Measurements from ENCODE around the gene SLC6A15. TPM values are rescaled to one million over a fixed set of nuclear protein-coding genes. Genes with fewer than 3 reads are reported as not detected.

SLC6A15 gene
- total RNA-seq, 1 donor from 2014 or later = not detected

- no peak for TF ChIP-seq CTCF (IDR thresholded peaks at IDR 0.05)
- Mint-ChIP-seq H3K9me3 (no peaks in the 10 kb centered on the region), H3K4me1 (no peaks in the 10 kb centered on the region), H3K36me3 (ENCODE audit: low read depth) (no peaks in the 10 kb centered on the region), H3K27ac (no peak overlapping the region), H3K4me3 (no peak overlapping the region), H3K27me3 (no peaks in the 10 kb centered on the region)
- intact Hi-C loops (cut with micrococcal nuclease) = loop anchor here (10.0 kb wide), 1 partner anchor 1837 kb away; no protein-coding TSS in a partner anchor
- POLR2A ChIA-PET = no interaction called here
- ATAC-seq (ENCODE audit: low read depth) = no peak
- no peak for DNase-seq
- CTCF ChIA-PET = no interaction called here
Measured at GRCh38 chr12:84841591-84841990, 71.0 kb downstream of the SLC6A15 start.

DNA sequence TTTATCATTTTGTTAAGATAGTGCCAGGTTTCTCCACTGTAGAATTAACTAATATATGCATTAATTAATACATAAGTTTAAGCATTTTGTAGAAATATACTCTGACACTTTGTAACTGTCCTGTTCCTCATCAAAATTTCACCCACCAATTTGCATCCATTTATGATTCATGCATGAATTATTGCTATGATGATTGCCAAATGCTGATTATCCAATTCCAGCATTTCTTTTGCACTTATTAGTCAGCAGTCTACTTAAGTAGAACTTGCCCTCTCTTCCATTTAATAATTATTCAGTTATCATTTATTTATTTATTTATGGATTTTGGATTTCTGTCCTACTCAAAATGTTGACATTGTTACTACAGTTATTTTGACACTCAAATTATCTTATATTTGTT lies 72.2 kb downstream of the SLC6A15 start:
- Mint-ChIP-seq H3K4me3 (no peak overlapping the region), H3K9me3 (no peaks in the 10 kb centered on the region), H3K27ac (no peak overlapping the region), H3K4me1 (no peaks in the 10 kb centered on the region), H3K27me3 (no peaks in the 10 kb centered on the region), H3K36me3 (ENCODE audit: low read depth) (no peaks in the 10 kb centered on the region)
- POLR2A ChIA-PET = no interaction called here
- CTCF ChIA-PET = no interaction called here
- ATAC-seq (ENCODE audit: low read depth) = no peak
- DNase-seq = no peak
- TF ChIP-seq CTCF (IDR thresholded peaks at IDR 0.05) = no peak
- intact Hi-C loops (cut with micrococcal nuclease) = loop anchor here (10.0 kb wide), 1 partner anchor 1836 kb away; no protein-coding TSS in a partner anchor

DNA sequence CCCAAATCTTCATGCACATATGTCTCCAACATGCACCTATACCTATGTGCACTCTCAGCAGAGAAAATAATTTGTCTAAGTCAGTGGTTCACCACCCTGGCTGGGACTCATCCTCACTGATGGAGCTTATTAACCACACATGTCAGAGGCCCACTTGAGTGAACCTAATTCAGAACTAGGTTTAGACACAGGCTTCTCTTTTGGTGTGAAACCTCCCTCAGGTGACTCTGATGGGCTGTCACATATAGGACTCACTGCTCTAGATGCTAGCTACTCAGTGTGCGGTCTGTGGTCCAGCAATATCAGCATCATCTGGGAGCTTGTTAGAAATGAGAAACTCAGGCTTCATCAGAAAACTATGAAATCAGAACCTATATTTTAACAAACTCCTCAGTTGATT lies 85.7 kb downstream of the SLC6A15 start:
- ChIA-PET POLR2A (no interaction called here), CTCF (no interaction called here)
- H3K36me3 Mint-ChIP-seq (ENCODE audit: low read depth) = no peaks in the 10 kb centered on the region
- H3K4me1 Mint-ChIP-seq = no peaks in the 10 kb centered on the region
- no peaks in the 10 kb centered on the region for H3K9me3 Mint-ChIP-seq
- no peaks in the 10 kb centered on the region for H3K27me3 Mint-ChIP-seq
- H3K4me3 Mint-ChIP-seq = no peak overlapping the region
- intact Hi-C loops (cut with micrococcal nuclease) = no loop called here
- H3K27ac Mint-ChIP-seq = no peak overlapping the region
- ATAC-seq (ENCODE audit: low read depth) (no peak), DNase-seq (no peak)
- TF ChIP-seq CTCF (IDR thresholded peaks at IDR 0.05) = no peak

- ATAC-seq (ENCODE audit: low read depth) = no peak
- no peak overlapping the region for H3K27ac Mint-ChIP-seq
- no peak overlapping the region for H3K4me3 Mint-ChIP-seq
- no peaks in the 10 kb centered on the region for H3K36me3 Mint-ChIP-seq (ENCODE audit: low read depth)
- H3K9me3 Mint-ChIP-seq = no peaks in the 10 kb centered on the region
- no peaks in the 10 kb centered on the region for H3K4me1 Mint-ChIP-seq
- intact Hi-C loops (cut with micrococcal nuclease) = no loop called here
- POLR2A ChIA-PET = no interaction called here
- CTCF ChIA-PET = no interaction called here
- H3K27me3 Mint-ChIP-seq = no peaks in the 10 kb centered on the region
- no peak for DNase-seq
- no peak for TF ChIP-seq CTCF (IDR thresholded peaks at IDR 0.05)
Measured at GRCh38 chr12:84825149-84825548, 87.5 kb downstream of the SLC6A15 start.

GRCh38 chr12:84822525-84822924 lies 90.1 kb downstream of the SLC6A15 start:
- POLR2A ChIA-PET = no interaction called here
- H3K27ac Mint-ChIP-seq = no peak overlapping the region

More at GRCh38 chr12:84822525-84822924, 90.1 kb downstream of the SLC6A15 start:
- CTCF ChIA-PET = no interaction called here
- ATAC-seq (ENCODE audit: low read depth) (no peak), DNase-seq (no peak)
- Mint-ChIP-seq H3K4me3 (no peak overlapping the region), H3K4me1 (no peaks in the 10 kb centered on the region), H3K36me3 (ENCODE audit: low read depth) (no peaks in the 10 kb centered on the region), H3K27me3 (no peaks in the 10 kb centered on the region), H3K9me3 (no peaks in the 10 kb centered on the region)
- intact Hi-C loops (cut with micrococcal nuclease) = no loop called here
- TF ChIP-seq CTCF (IDR thresholded peaks at IDR 0.05) = no peak

Data from activated B cell treated with CpG ODN at 0.5 μM for 24 hours (primary cell).